MM.1S (cell line): ENCODE results near the gene KLHL14.

Experiments
- DNase-seq: peaks from one replicate; pipeline ENCODE4 v3.0.0-alpha.2; 2015
- H2AFZ ChIP-seq: fragments of 300-600 bp; sonication (generic); 2 replicates; pipeline ENCODE4 v1.6.0; 2016; ENCODE audit warnings: antibody characterized with exemption, low read length
- H3F3A ChIP-seq: fragments of 300-600 bp; sonication (generic); 2 replicates; pipeline ENCODE4 v1.6.1; 2016; ENCODE audit warnings: mild to moderate bottlenecking, antibody characterized with exemption, low read length, moderate library complexity, mixed read lengths; ENCODE audit not compliant: insufficient read depth
- H3K27ac ChIP-seq: fragments of 300-600 bp; sonication (generic); 2 replicates; pipeline ENCODE4 v1.5.1; 2016; ENCODE audit warnings: mild to moderate bottlenecking, low read length
- H3K27me3 ChIP-seq: fragments of 300-600 bp; sonication (generic); replicated peaks from 2 replicates; pipeline ENCODE4 v1.6.0; 2016; ENCODE audit warnings: low read length; ENCODE audit not compliant: insufficient read depth
- H3K36me3 ChIP-seq: fragments of 300-600 bp; sonication (generic); replicated peaks from 2 replicates; pipeline ENCODE4 v1.6.1; 2016; ENCODE audit warnings: mild to moderate bottlenecking, low read length, mixed read lengths; ENCODE audit not compliant: insufficient read depth
- H3K4me1 ChIP-seq: fragments of 300-600 bp; sonication (generic); 2 replicates; pipeline ENCODE4 v1.6.1; 2016; ENCODE audit warnings: low read length, mixed read lengths
- H3K4me2 ChIP-seq: fragments of 300-600 bp; sonication (generic); 2 replicates; pipeline ENCODE4 v1.6.0; 2016; ENCODE audit warnings: low read depth, low read length
- H3K4me3 ChIP-seq: fragments of 300-600 bp; sonication (generic); 2 replicates; pipeline ENCODE4 v1.5.1; 2016; ENCODE audit warnings: low read length, mixed read lengths
- H3K79me2 ChIP-seq: fragments of 300-600 bp; sonication (generic); 2 replicates; pipeline ENCODE4 v1.6.1; 2016; ENCODE audit warnings: mixed run types, low read length, mixed read lengths
- H3K9ac ChIP-seq: fragments of 300-600 bp; sonication (generic); 2 replicates; pipeline ENCODE4 v1.6.1; 2016; ENCODE audit warnings: low read length, mixed read lengths
- H3K9me2 ChIP-seq: fragments of 300-600 bp; sonication (generic); replicated peaks from 2 replicates; pipeline ENCODE4 v1.6.1; 2016; ENCODE audit warnings: mild to moderate bottlenecking, low read length, mixed read lengths; ENCODE audit not compliant: insufficient read depth
- H3K9me3 ChIP-seq: fragments of 300-600 bp; sonication (generic); replicated peaks from 2 replicates; pipeline ENCODE4 v1.6.1; 2016; ENCODE audit warnings: mild to moderate bottlenecking, low read length, mixed read lengths; ENCODE audit not compliant: insufficient read depth
- H4K20me1 ChIP-seq: fragments of 300-600 bp; sonication (generic); 2 replicates; pipeline ENCODE4 v1.6.1; 2016; ENCODE audit warnings: mild to moderate bottlenecking, low read length, moderate library complexity, mixed read lengths; ENCODE audit not compliant: insufficient read depth
- CTCF ChIP-seq: fragments of 300-600 bp; sonication (generic); IDR thresholded peaks from 2 replicates; pipeline ENCODE4 v1.5.1; 2016; ENCODE audit warnings: antibody characterized with exemption, low read length, mixed read lengths
- EZH2 ChIP-seq: fragments of 300-600 bp; sonication (generic); optimal IDR thresholded peaks from 2 replicates; pipeline ENCODE3; 2017; ENCODE audit warnings: low read depth, mild to moderate bottlenecking, antibody characterized with exemption, low read length, mixed read lengths
- EZH2phosphoT487 ChIP-seq: fragments of 300-600 bp; sonication (generic); IDR thresholded peaks from 2 replicates; pipeline ENCODE4 v1.6.1; 2018; ENCODE audit warnings: antibody characterized with exemption, low read length

Gene KLHL14

GRCh38 chr18:32714571-32715148, 58.2 kb downstream of the KLHL14 start:
- no peaks in the 10 kb centered on the region for H3F3A ChIP-seq
- no peaks in the 10 kb centered on the region for H4K20me1 ChIP-seq
- no peak overlapping the region for H3K4me3 ChIP-seq
- peak; percentile 60 for DNase-seq
- H3K27me3 ChIP-seq = no peaks in the 10 kb centered on the region
- H3K27ac ChIP-seq = no peak overlapping the region
- H3K9ac ChIP-seq = no peak overlapping the region
- no peaks in the 10 kb centered on the region for H3K79me2 ChIP-seq
- peak overlapping the region; percentile 19 for H2AFZ ChIP-seq
- no peak overlapping the region for H3K4me2 ChIP-seq
- no peaks in the 10 kb centered on the region for H3K36me3 ChIP-seq
- no peaks in the 10 kb centered on the region for H3K9me3 ChIP-seq
- TF ChIP-seq CTCF (peak; percentile 79), EZH2phosphoT487 (no peak)
- H3K9me2 ChIP-seq = no peaks in the 10 kb centered on the region
- H3K4me1 ChIP-seq = no peaks in the 10 kb centered on the region

- Histone ChIP-seq H3K9ac (no peak overlapping the region), H3K27ac (no peak overlapping the region), H2AFZ (no peak overlapping the region), H3K9me2 (no peaks in the 10 kb centered on the region), H3F3A (no peaks in the 10 kb centered on the region), H3K9me3 (no peaks in the 10 kb centered on the region), H3K79me2 (no peaks in the 10 kb centered on the region), H4K20me1 (no peaks in the 10 kb centered on the region), H3K4me1 (no peaks in the 10 kb centered on the region), H3K4me3 (no peak overlapping the region), H3K4me2 (no peak overlapping the region), H3K36me3 (no peaks in the 10 kb centered on the region), H3K27me3 (no peaks in the 10 kb centered on the region)
- no peak for DNase-seq
- no peak for TF ChIP-seq CTCF
- TF ChIP-seq EZH2phosphoT487 = no peak
- TF ChIP-seq EZH2 = no peak
Measured at GRCh38 chr18:32712860-32713259, 60.0 kb downstream of the KLHL14 start.

- no peak overlapping the region for H3K4me2 ChIP-seq
- H3K4me1 ChIP-seq = no peaks in the 10 kb centered on the region
- no peak overlapping the region for H3K27ac ChIP-seq
- no peak for DNase-seq
- H3F3A ChIP-seq = no peaks in the 10 kb centered on the region
- H3K9me3 ChIP-seq = no peaks in the 10 kb centered on the region
- no peaks in the 10 kb centered on the region for H3K36me3 ChIP-seq
- H3K27me3 ChIP-seq = no peaks in the 10 kb centered on the region
- no peaks in the 10 kb centered on the region for H4K20me1 ChIP-seq
- no peaks in the 10 kb centered on the region for H3K9me2 ChIP-seq
- no peaks in the 10 kb centered on the region for H3K79me2 ChIP-seq
- no peak overlapping the region for H3K4me3 ChIP-seq
- H3K9ac ChIP-seq = no peak overlapping the region
- H2AFZ ChIP-seq = no peak overlapping the region
- TF ChIP-seq EZH2 (no peak), EZH2phosphoT487 (no peak), CTCF (no peak)
Measured at GRCh38 chr18:32711862-32712261, 61.0 kb downstream of the KLHL14 start.
